ENCODE measurements around the gene MAP3K19. TPM values are rescaled to one million over a fixed set of nuclear protein-coding genes. Genes with fewer than 3 reads are reported as not detected.
A peak's percentile ranks its signal among the peaks of the same experiment; 100 is the strongest.
"Not testable (repeated sequence)": the region's sequence is repeated elsewhere in the genome, so short reads cannot be mapped to it uniquely, and the experiment has no call there.

MAP3K19 gene
- total RNA-seq, 3 donors from 2014 or later, result not detected

GRCh38 chr2:134979221-134979620 lies 68.0 kb downstream of the MAP3K19 start:
- ATAC-seq, result peak; percentile 67
- Histone ChIP-seq H3K4me1 (ENCODE audit: low read depth) (no peaks in the 10 kb centered on the region), H3K36me3 (ENCODE audit: low read depth) (no peaks in the 10 kb centered on the region), H3K9me3 (peaks cover 3% of the 10 kb centered on the region), H3K4me3 (no peak overlapping the region)
- TF ChIP-seq CTCF (IDR thresholded peaks at IDR 0.05), result no peak
- intact Hi-C loops (cut with DNase I, micrococcal nuclease), result no loop called here
- peak in 1 of 3 donors; percentile 50 for DNase-seq

GRCh38 chr2:134977104-134977503 lies 70.1 kb downstream of the MAP3K19 start:
- H3K36me3 ChIP-seq (ENCODE audit: low read depth); H3K4me3 ChIP-seq; ATAC-seq; H3K4me1 ChIP-seq (ENCODE audit: low read depth); intact Hi-C loops (cut with DNase I, micrococcal nuclease); DNase-seq: not testable (repeated sequence)
- H3K9me3 ChIP-seq, result peaks cover 17% of the 10 kb centered on the region

GRCh38 chr2:134976074-134976702 lies 71.1 kb downstream of the MAP3K19 start:
- Histone ChIP-seq H3K4me3 (no peak overlapping the region), H3K36me3 (ENCODE audit: low read depth) (no peaks in the 10 kb centered on the region), H3K9me3 (peaks cover 17% of the 10 kb centered on the region), H3K4me1 (ENCODE audit: low read depth) (no peaks in the 10 kb centered on the region)
- no peak for TF ChIP-seq CTCF (IDR thresholded peaks at IDR 0.05)
- DNase-seq (no peak), ATAC-seq (no peak)
- intact Hi-C loops (cut with DNase I, micrococcal nuclease), result no loop called here

GRCh38 chr2:134975281-134976009 lies 71.8 kb downstream of the MAP3K19 start:
- TF ChIP-seq CTCF (IDR thresholded peaks at IDR 0.05), result no peak
- Histone ChIP-seq H3K9me3 (peaks cover 17% of the 10 kb centered on the region), H3K4me1 (ENCODE audit: low read depth) (no peaks in the 10 kb centered on the region), H3K36me3 (ENCODE audit: low read depth) (no peaks in the 10 kb centered on the region), H3K4me3 (no peak overlapping the region)
- peak; percentile 62 for ATAC-seq
- intact Hi-C loops (cut with DNase I, micrococcal nuclease), result no loop called here
- DNase-seq, result peak in 1 of 3 donors; percentile 35

GRCh38 chr2:134973241-134974138 lies 73.8 kb downstream of the MAP3K19 start:
- TF ChIP-seq CTCF (IDR thresholded peaks at IDR 0.05), result no peak
- DNase-seq (no peak), ATAC-seq (no peak)
- H3K4me3 ChIP-seq, result no peak overlapping the region
- no peaks in the 10 kb centered on the region for H3K36me3 ChIP-seq (ENCODE audit: low read depth)
- no peaks in the 10 kb centered on the region for H3K4me1 ChIP-seq (ENCODE audit: low read depth)
- intact Hi-C loops (cut with DNase I, micrococcal nuclease), result no loop called here
- H3K9me3 ChIP-seq, result peaks cover 23% of the 10 kb centered on the region

GRCh38 chr2:134967166-134967565 lies 80.1 kb downstream of the MAP3K19 start:
- ATAC-seq; H3K9me3 ChIP-seq; H3K36me3 ChIP-seq (ENCODE audit: low read depth); H3K4me1 ChIP-seq (ENCODE audit: low read depth); DNase-seq; H3K4me3 ChIP-seq; intact Hi-C loops (cut with DNase I, micrococcal nuclease): not testable (repeated sequence)
